NCI-H2227 (cell line): ENCODE measurements around the gene CDC42BPA.

ENCODE experiments used
- DNase-seq: peaks from one replicate; lab custom pipeline; 2025; ENCODE audit not compliant: unreplicated experiment; lab: John Stamatoyannopoulos, UW

CDC42BPA gene

GRCh38 chr1:227214207-227214606 lies 104.1 kb downstream of the CDC42BPA start:
- no peak for DNase-seq

GRCh38 chr1:227213426-227213825 lies 104.9 kb downstream of the CDC42BPA start:
- no peak for DNase-seq

GRCh38 chr1:227212164-227212563 lies 106.1 kb downstream of the CDC42BPA start:
- no peak for DNase-seq

- no peak for DNase-seq
Observed at GRCh38 chr1:227210604-227211003, 107.7 kb downstream of the CDC42BPA start.

- DNase-seq: no peak
Observed at GRCh38 chr1:227197064-227197463, 121.2 kb downstream of the CDC42BPA start.

GRCh38 chr1:227192163-227192562 lies 126.1 kb downstream of the CDC42BPA start:
- DNase-seq: no peak

GRCh38 chr1:227191607-227192006 lies 126.7 kb downstream of the CDC42BPA start:
- DNase-seq: no peak

GRCh38 chr1:227190321-227190720 lies 128.0 kb downstream of the CDC42BPA start:
- DNase-seq: no peak

GRCh38 chr1:227185291-227185690 lies 133.0 kb downstream of the CDC42BPA start:
- DNase-seq: no peak

GRCh38 chr1:227182012-227182411 lies 136.3 kb downstream of the CDC42BPA start:
- DNase-seq: no peak

GRCh38 chr1:227175611-227176010 lies 142.7 kb downstream of the CDC42BPA start:
- no peak for DNase-seq

- no peak for DNase-seq
Observed at GRCh38 chr1:227174164-227174563, 144.1 kb downstream of the CDC42BPA start.

GRCh38 chr1:227170361-227171166 lies 147.7 kb downstream of the CDC42BPA start:
- no peak for DNase-seq

GRCh38 chr1:227169343-227169742 lies 148.9 kb downstream of the CDC42BPA start:
- DNase-seq: no peak

GRCh38 chr1:227167276-227168101 lies 150.8 kb downstream of the CDC42BPA start:
- DNase-seq: no peak

GRCh38 chr1:227166559-227166958 lies 151.7 kb downstream of the CDC42BPA start:
- no peak for DNase-seq

GRCh38 chr1:227161470-227161869 lies 156.8 kb downstream of the CDC42BPA start:
- DNase-seq: no peak

- DNase-seq: no peak
Observed at GRCh38 chr1:227156520-227156919, 161.8 kb downstream of the CDC42BPA start.

- DNase-seq: no peak
Observed at GRCh38 chr1:227155688-227156087, 162.6 kb downstream of the CDC42BPA start.

GRCh38 chr1:227155004-227155403 lies 163.3 kb downstream of the CDC42BPA start:
- no peak for DNase-seq

- no peak for DNase-seq
Observed at GRCh38 chr1:227152525-227152924, 165.8 kb downstream of the CDC42BPA start.

GRCh38 chr1:227140376-227140775 lies 177.9 kb downstream of the CDC42BPA start:
- no peak for DNase-seq
